NCI-H2227 (cell line): ENCODE measurements around the gene IL1RN.
"Not testable (repeated sequence)": the region's sequence is repeated elsewhere in the genome, so short reads cannot be mapped to it uniquely, and the experiment has no call there.

Source experiments
- DNase-seq: peaks from one replicate; lab custom pipeline; 2025; ENCODE audit not compliant: unreplicated experiment; lab: John Stamatoyannopoulos, UW

IL1RN gene

GRCh38 chr2:113126845-113127645, at the start of gene IL1RN:
Gene IL1RN, plus strand, starts transcription at chr2:113127598. Its CDS starts 27 bp downstream, at chr2:113127625.
- DNase-seq: no peak

- no peak for DNase-seq
Observed at GRCh38 chr2:113077921-113078320, 49.5 kb upstream of the IL1RN start.

- no peak for DNase-seq
Observed at GRCh38 chr2:113078350-113078839, 49.0 kb upstream of the IL1RN start.

GRCh38 chr2:113079131-113079530, 48.3 kb upstream of the IL1RN start:
- no peak for DNase-seq

- DNase-seq: peak; percentile 51
Observed at GRCh38 chr2:113080134-113080533, 47.3 kb upstream of the IL1RN start.

- no peak for DNase-seq
Observed at GRCh38 chr2:113081488-113082210, 45.7 kb upstream of the IL1RN start.

- no peak for DNase-seq
Observed at GRCh38 chr2:113083296-113083695, 44.1 kb upstream of the IL1RN start.

GRCh38 chr2:113084249-113085000, 43.0 kb upstream of the IL1RN start:
- DNase-seq: no peak

- DNase-seq: no peak
Observed at GRCh38 chr2:113085542-113085941, 41.9 kb upstream of the IL1RN start.

GRCh38 chr2:113088213-113088992, 39.0 kb upstream of the IL1RN start:
- DNase-seq: no peak

- no peak for DNase-seq
Observed at GRCh38 chr2:113089916-113090315, 37.5 kb upstream of the IL1RN start.

- no peak for DNase-seq
Observed at GRCh38 chr2:113091231-113091896, 36.0 kb upstream of the IL1RN start.

GRCh38 chr2:113092864-113093612, 34.4 kb upstream of the IL1RN start:
- DNase-seq: no peak

- DNase-seq: no peak
Observed at GRCh38 chr2:113093613-113093977, 33.8 kb upstream of the IL1RN start.

- not testable (repeated sequence) for DNase-seq
Observed at GRCh38 chr2:113096306-113096705, 31.1 kb upstream of the IL1RN start.

GRCh38 chr2:113096842-113097618, 30.4 kb upstream of the IL1RN start:
- DNase-seq: not testable (repeated sequence)

- DNase-seq: no peak
Observed at GRCh38 chr2:113098041-113098440, 29.4 kb upstream of the IL1RN start.

GRCh38 chr2:113098532-113098931, 28.9 kb upstream of the IL1RN start:
- DNase-seq: no peak

- DNase-seq: no peak
Observed at GRCh38 chr2:113102133-113102532, 25.3 kb upstream of the IL1RN start.
